ENCODE measurements around the gene EPN3.

The EPN3 gene

GRCh38 chr17:50593321-50593720, 60.8 kb downstream of the EPN3 start:
- no peak for DNase-seq
